GM21423 (cell line): ENCODE data around the gene NAV2.

Experiments used
- ATAC-seq: cut with Tn5 transposase; IDR thresholded peaks from one replicate; pipeline ENCODE4 v1.9.1; 2021; ENCODE audit warnings: mild to moderate bottlenecking, moderate library complexity; ENCODE audit not compliant: unreplicated experiment

NAV2 gene

GRCh38 chr11:19686234-19686633 lies 26.4 kb upstream of the NAV2 start:
- ATAC-seq, result no peak

GRCh38 chr11:19687392-19687791 lies 25.2 kb upstream of the NAV2 start:
- no peak for ATAC-seq

GRCh38 chr11:19689281-19690000 lies 23.2 kb upstream of the NAV2 start:
- ATAC-seq, result no peak

- ATAC-seq, result no peak
Observed at GRCh38 chr11:19690885-19691284, 21.8 kb upstream of the NAV2 start.

GRCh38 chr11:19691815-19692500 lies 20.7 kb upstream of the NAV2 start:
- no peak for ATAC-seq

- ATAC-seq, result no peak
Observed at GRCh38 chr11:19693146-19693545, 19.5 kb upstream of the NAV2 start.

GRCh38 chr11:19694796-19695345 lies 17.8 kb upstream of the NAV2 start:
- no peak for ATAC-seq

- no peak for ATAC-seq
Observed at GRCh38 chr11:19696073-19696472, 16.6 kb upstream of the NAV2 start.

GRCh38 chr11:19696904-19697303 lies 15.7 kb upstream of the NAV2 start:
- ATAC-seq, result no peak

- no peak for ATAC-seq
Observed at GRCh38 chr11:19697721-19698121, 14.9 kb upstream of the NAV2 start.

- no peak for ATAC-seq
Observed at GRCh38 chr11:19698493-19699292, 13.9 kb upstream of the NAV2 start.

GRCh38 chr11:19701421-19701820 lies 11.2 kb upstream of the NAV2 start:
- no peak for ATAC-seq

GRCh38 chr11:19702620-19703019 lies 10.0 kb upstream of the NAV2 start:
- ATAC-seq, result no peak

GRCh38 chr11:19703211-19703610 lies 9.4 kb upstream of the NAV2 start:
- ATAC-seq, result no peak

- no peak for ATAC-seq
Observed at GRCh38 chr11:19704213-19704612, 8.4 kb upstream of the NAV2 start.

- no peak for ATAC-seq
Observed at GRCh38 chr11:19705936-19706335, 6.7 kb upstream of the NAV2 start.

GRCh38 chr11:19711911-19712280 lies 741 bp upstream of the NAV2 start:
- peak; percentile 1 for ATAC-seq

- peak; percentile 6 for ATAC-seq
Observed at GRCh38 chr11:19713196-19714021, 772 bp downstream of the NAV2 start.

GRCh38 chr11:19714022-19714386 lies 1.4 kb downstream of the NAV2 start:
- no peak for ATAC-seq
